H9 (cell line): Measurements from ENCODE around the gene FAM227B. TPM values are rescaled to one million over a fixed set of nuclear protein-coding genes. Genes with fewer than 3 reads are reported as not detected.

Experiments used
- DNase-seq: peaks from one replicate; pipeline ENCODE4 v3.0.0-alpha.2; 2017
- H2AFZ ChIP-seq: one replicate; pipeline ENCODE4 v1.6.1; 2013; ENCODE audit warnings: mild to moderate bottlenecking, low read length, control low read depth, moderate library complexity
- H2AK5ac ChIP-seq: 2 replicates; pipeline ENCODE4 v1.6.1; 2013; ENCODE audit warnings: low read length, control low read depth, mixed read lengths; ENCODE audit not compliant: insufficient read length
- H2BK120ac ChIP-seq: one replicate; pipeline ENCODE4 v1.6.1; 2013; ENCODE audit warnings: low read depth, mild to moderate bottlenecking, low read length, control low read depth, inconsistent platforms; ENCODE audit not compliant: poor library complexity, severe bottlenecking
- H2BK12ac ChIP-seq: 2 replicates; pipeline ENCODE4 v1.6.1; 2013; ENCODE audit warnings: low read length, control low read depth, mixed read lengths, low read depth; ENCODE audit not compliant: insufficient read length
- H2BK15ac ChIP-seq: 2 replicates; pipeline ENCODE4 v1.6.1; 2013; ENCODE audit warnings: low read depth, low read length, control low read depth
- H2BK20ac ChIP-seq: one replicate; pipeline ENCODE4 v1.6.1; 2013; ENCODE audit warnings: low read depth, mild to moderate bottlenecking, low read length, control low read depth, inconsistent platforms; ENCODE audit not compliant: poor library complexity, severe bottlenecking
- H2BK5ac ChIP-seq: 2 replicates; pipeline ENCODE4 v1.6.1; 2013; ENCODE audit warnings: low read length, control low read depth, mixed read lengths; ENCODE audit not compliant: insufficient read length
- H3K14ac ChIP-seq: 2 replicates; pipeline ENCODE4 v1.6.1; 2013; ENCODE audit warnings: low read length, control low read depth; ENCODE audit not compliant: insufficient read depth
- H3K18ac ChIP-seq: 2 replicates; pipeline ENCODE4 v1.6.1; 2013; ENCODE audit warnings: low read depth, mild to moderate bottlenecking, mixed read lengths, low read length, control low read depth; ENCODE audit not compliant: insufficient read length
- H3K23ac ChIP-seq: 2 replicates; pipeline ENCODE4 v1.6.1; 2013; ENCODE audit warnings: low read length, control low read depth, mixed read lengths, low read depth; ENCODE audit not compliant: insufficient read length
- H3K23me2 ChIP-seq: 2 replicates; pipeline ENCODE4 v1.6.1; 2013; ENCODE audit warnings: low read depth, mild to moderate bottlenecking, mixed read lengths, low read length, control low read depth; ENCODE audit not compliant: insufficient read length, poor library complexity, severe bottlenecking
- H3K27ac ChIP-seq: 2 replicates; pipeline ENCODE4 v1.5.1; 2013; ENCODE audit warnings: low read length, control low read depth, mixed read lengths, low read depth; ENCODE audit not compliant: insufficient read length
- H3K27me3 ChIP-seq: 2 replicates; pipeline ENCODE4 v1.6.1; 2013; ENCODE audit warnings: low read length, control low read depth, inconsistent platforms; ENCODE audit not compliant: insufficient read depth
- H3K4ac ChIP-seq: 2 replicates; pipeline ENCODE4 v1.6.1; 2013; ENCODE audit warnings: low read depth, mild to moderate bottlenecking, control low read depth, inconsistent platforms, low read length, moderate library complexity
- H3K4me1 ChIP-seq: 2 replicates; pipeline ENCODE4 v1.6.1; 2013; ENCODE audit warnings: low read length, control low read depth, inconsistent platforms; ENCODE audit not compliant: insufficient read depth
- H3K4me2 ChIP-seq: 2 replicates; pipeline ENCODE4 v1.6.1; 2013; ENCODE audit warnings: low read length, control low read depth, mixed read lengths; ENCODE audit not compliant: insufficient read length, insufficient read depth
- H3K56ac ChIP-seq: 2 replicates; pipeline ENCODE4 v1.6.1; 2013; ENCODE audit warnings: low read depth, mild to moderate bottlenecking, mixed read lengths, low read length, control low read depth; ENCODE audit not compliant: insufficient read length
- H3K79me1 ChIP-seq: 2 replicates; pipeline ENCODE4 v1.6.1; 2013; ENCODE audit warnings: low read depth, mild to moderate bottlenecking, moderate library complexity, low read length, control low read depth, inconsistent platforms; ENCODE audit not compliant: insufficient read depth, poor library complexity, severe bottlenecking
- H3K79me2 ChIP-seq: 2 replicates; pipeline ENCODE4 v1.6.1; 2013; ENCODE audit warnings: low read length, control low read depth, inconsistent platforms; ENCODE audit not compliant: insufficient read depth
- H3K9ac ChIP-seq: 2 replicates; pipeline ENCODE4 v1.6.1; 2013; ENCODE audit warnings: low read length, control low read depth, mixed read lengths; ENCODE audit not compliant: insufficient read length; ENCODE audit errors: extremely low read depth
- H3K9me3 ChIP-seq: one replicate; pipeline ENCODE4 v1.6.1; 2013; ENCODE audit warnings: low read depth, low read length, inconsistent platforms; ENCODE audit not compliant: control insufficient read depth
- H3T11ph ChIP-seq: one replicate; pipeline ENCODE4 v1.6.1; 2013; ENCODE audit warnings: mild to moderate bottlenecking, low read length, control low read depth, inconsistent platforms
- H4K20me1 ChIP-seq: one replicate; pipeline ENCODE4 v1.6.1; 2013; ENCODE audit not compliant: control insufficient read depth, insufficient read length, insufficient read depth
- H4K5ac ChIP-seq: 2 replicates; pipeline ENCODE4 v1.6.1; 2013; ENCODE audit warnings: low read depth, mild to moderate bottlenecking, mixed read lengths, low read length, control low read depth; ENCODE audit not compliant: insufficient read length
- H4K8ac ChIP-seq: replicated peaks from 2 replicates; pipeline ENCODE4 v1.6.1; 2013; ENCODE audit warnings: low read length, control low read depth, mixed read lengths, low read depth; ENCODE audit not compliant: insufficient read length
- H4K91ac ChIP-seq: 2 replicates; pipeline ENCODE4 v1.6.1; 2013; ENCODE audit warnings: low read depth, mild to moderate bottlenecking, moderate library complexity, mixed read lengths, low read length, control low read depth; ENCODE audit not compliant: insufficient read length
- H3K27ac Mint-ChIP-seq, 3 experiments: 2 replicates in 2 of 3; 3 replicates in 1 of 3; pipeline ENCODE4 v1.8.0; 2020 to 2021; ENCODE audit warnings: mixed read lengths in 3 of 3, mild to moderate bottlenecking in 1 of 3, moderate library complexity in 1 of 3
- H3K27me3 Mint-ChIP-seq: 2 replicates; pipeline ENCODE4 v1.8.0; 2021; ENCODE audit warnings: low read depth, mild to moderate bottlenecking, moderate library complexity, mixed read lengths
- H3K36me3 Mint-ChIP-seq, 3 experiments: 2 replicates in 2 of 3; 3 replicates in 1 of 3; pipeline ENCODE4 v1.8.0; 2020 to 2021; ENCODE audit warnings: low read depth in 3 of 3, mixed read lengths in 3 of 3; ENCODE audit not compliant: insufficient read depth in 1 of 3
- H3K4me1 Mint-ChIP-seq, 2 experiments: 2 replicates each; pipeline ENCODE4 v1.8.0; 2020; ENCODE audit warnings: mixed read lengths in 2 of 2
- H3K4me3 Mint-ChIP-seq, 2 experiments: 2 replicates in 1 of 2; 3 replicates in 1 of 2; pipeline ENCODE4 v1.8.0; 2020 to 2021; ENCODE audit warnings: mild to moderate bottlenecking in 2 of 2, mixed read lengths in 2 of 2, moderate library complexity in 1 of 2
- H3K9me3 Mint-ChIP-seq, 2 experiments: 2 replicates in 1 of 2; 3 replicates in 1 of 2; pipeline ENCODE4 v1.8.0; 2020; ENCODE audit warnings: mild to moderate bottlenecking in 2 of 2, mixed read lengths in 2 of 2, moderate library complexity in 1 of 2
- CTCF ChIP-seq: fragments of 200-600 bp; sonication (generic); conservative IDR thresholded peaks from 3 replicates; pipeline ENCODE4 v1.8.0; 2021; ENCODE audit warnings: antibody characterized with exemption, mild to moderate bottlenecking
- WGBS: extraction: QIAGEN DNeasy Blood & Tissue Kit; methylation state at CpG from one replicate; pipeline ENCODE4 v1.1.7; 2013; ENCODE audit warnings: missing lambda C conversion rate, low lambda C conversion rate, mixed read lengths; ENCODE audit not compliant: insufficient read length; ENCODE audit errors: extremely low coverage; 5-methylcytosine and 5-hydroxymethylcytosine counted together
- total RNA-seq: library from RNA; stranded (reverse); gene quantifications from 2 replicates; pipeline ENCODE4 v1.2.1, GENCODE V29; 2021

Gene FAM227B
- total RNA-seq, 1 experiment from 2014 or later: 5.5 TPM

GRCh38 chr15:49466119-49466518 lies 154.5 kb downstream of the FAM227B start:
- Mint-ChIP-seq H3K27ac (no peak overlapping the region), H3K4me3 (no peak overlapping the region), H3K4me1 (no peaks in the 10 kb centered on the region), H3K36me3 (no peaks in the 10 kb centered on the region), H3K9me3 (no peaks in the 10 kb centered on the region), H3K27me3 (no peaks in the 10 kb centered on the region)
- Histone ChIP-seq H3K79me2 (no peaks in the 10 kb centered on the region), H3T11ph (no peak overlapping the region), H3K23ac (no peak overlapping the region), H4K91ac (no peak overlapping the region), H3K14ac (no peak overlapping the region), H3K23me2 (no peaks in the 10 kb centered on the region), H2AK5ac (no peak overlapping the region), H3K9me3 (no peaks in the 10 kb centered on the region), H3K4ac (no peak overlapping the region), H2BK12ac (no peak overlapping the region), H3K4me2 (no peak overlapping the region), H2BK20ac (no peak overlapping the region), H4K8ac (no peak overlapping the region), H3K27me3 (no peaks in the 10 kb centered on the region), H2BK15ac (no peak overlapping the region), H2BK120ac (no peak overlapping the region), H3K4me1 (no peaks in the 10 kb centered on the region), H3K9ac (no peak overlapping the region), H3K27ac (no peak overlapping the region), H4K20me1 (no peaks in the 10 kb centered on the region), H3K56ac (no peak overlapping the region), H4K5ac (no peak overlapping the region), H3K18ac (no peak overlapping the region), H2AFZ (no peak overlapping the region), H2BK5ac (no peak overlapping the region), H3K79me1 (no peaks in the 10 kb centered on the region)
- TF ChIP-seq CTCF: no peak
- no CpG with 5 or more reads among the region's 1 CpG for WGBS
- no peak for DNase-seq
